HepG2 (cell line): ENCODE results near the gene EGLN1. TPM values are rescaled to one million over a fixed set of nuclear protein-coding genes. Genes with fewer than 3 reads are reported as not detected.

ENCODE experiments used
- ATRX ChIP-seq: sonication (generic); formaldehyde crosslinking; IDR thresholded peaks from 2 replicates; pipeline ENCODE4 v1.4.0; 2020; ENCODE audit warnings: missing genetic modification reagents, borderline replicate concordance
- HNRNPUL1 ChIP-seq: fragments of 200-400 bp; formaldehyde crosslinking; IDR thresholded peaks from 2 replicates; pipeline ENCODE4 v1.6.1; 2017; ENCODE audit warnings: low read depth, mild to moderate bottlenecking, low read length, moderate library complexity
- JARID2 ChIP-seq: sonication (generic); formaldehyde crosslinking; IDR thresholded peaks from 2 replicates; pipeline ENCODE4 v1.8.1; 2023; ENCODE audit warnings: missing genetic modification reagents, inconsistent platforms; ENCODE audit not compliant: insufficient replicate concordance
- KMT2A ChIP-seq: sonication (generic); formaldehyde crosslinking; IDR thresholded peaks from 2 replicates; pipeline ENCODE4 v1.4.0; 2020; ENCODE audit warnings: missing genetic modification reagents
- MED13 ChIP-seq: sonication (generic); formaldehyde crosslinking; IDR thresholded peaks from 2 replicates; pipeline ENCODE4 v1.5.0; 2020; ENCODE audit warnings: missing genetic modification reagents
- NAIF1 ChIP-seq: sonication (generic); formaldehyde crosslinking; IDR thresholded peaks from 2 replicates; pipeline ENCODE4 v1.5.0; 2020; ENCODE audit warnings: mild to moderate bottlenecking, missing genetic modification reagents, borderline replicate concordance
- NFATC3 ChIP-seq: sonication (generic); formaldehyde crosslinking; IDR thresholded peaks from 2 replicates; pipeline ENCODE4 v1.5.1; 2020; ENCODE audit warnings: mild to moderate bottlenecking, missing genetic modification reagents
- NFIC ChIP-seq: IDR thresholded peaks from 2 replicates; pipeline ENCODE4 v1.6.1; 2012; ENCODE audit warnings: mild to moderate bottlenecking, low read length, inconsistent platforms
- SAP130 ChIP-seq: IDR thresholded peaks from 2 replicates; pipeline ENCODE4 v1.6.1; 2016; ENCODE audit warnings: low read depth
- SIN3A ChIP-seq: IDR thresholded peaks from 2 replicates; pipeline ENCODE4 v1.6.1; 2011; ENCODE audit warnings: low read depth, mild to moderate bottlenecking, control low read depth, low read length, borderline replicate concordance
- TBP ChIP-seq: sonication (generic); formaldehyde crosslinking; IDR thresholded peaks from 2 replicates; pipeline ENCODE4 v1.5.0; 2020; ENCODE audit warnings: missing genetic modification reagents
- TCF7 ChIP-seq: sonication (generic); IDR thresholded peaks from 2 replicates; pipeline ENCODE4 v1.6.1; 2016; ENCODE audit warnings: antibody characterized with exemption, low read depth
- TSC22D2 ChIP-seq: sonication (generic); formaldehyde crosslinking; IDR thresholded peaks from 2 replicates; pipeline ENCODE4 v1.5.1; 2020; ENCODE audit warnings: missing genetic modification reagents, mild to moderate bottlenecking, borderline replicate concordance
- YY1 ChIP-seq: IDR thresholded peaks from 2 replicates; pipeline ENCODE4 v1.6.1; 2011; ENCODE audit warnings: low read length, low read depth, moderate library complexity, mild to moderate bottlenecking; ENCODE audit not compliant: insufficient read depth, insufficient replicate concordance
- ZFX ChIP-seq: sonication (generic); formaldehyde crosslinking; IDR thresholded peaks from 2 replicates; pipeline ENCODE4 v1.4.0; 2020; ENCODE audit warnings: mild to moderate bottlenecking, low read depth, missing genetic modification reagents, moderate library complexity
- ZIK1 ChIP-seq: sonication (generic); formaldehyde crosslinking; IDR thresholded peaks from 2 replicates; pipeline ENCODE4 v1.5.0; 2020; ENCODE audit warnings: mild to moderate bottlenecking, low read depth, missing genetic modification reagents, borderline replicate concordance
- ZNF329 ChIP-seq: sonication (generic); formaldehyde crosslinking; IDR thresholded peaks from 2 replicates; pipeline ENCODE4 v1.9.0; 2021; ENCODE audit warnings: low read depth, mild to moderate bottlenecking, missing genetic modification reagents
- ZNF451 ChIP-seq: sonication (generic); formaldehyde crosslinking; IDR thresholded peaks from 2 replicates; pipeline ENCODE4 v1.5.0; 2020; ENCODE audit warnings: mild to moderate bottlenecking, missing genetic modification reagents
- ZNF546 ChIP-seq: sonication (generic); formaldehyde crosslinking; conservative IDR thresholded peaks from 2 replicates; pipeline ENCODE4 v1.8.1; 2023; ENCODE audit warnings: mild to moderate bottlenecking, missing genetic modification reagents
- ZNF747 ChIP-seq: sonication (generic); formaldehyde crosslinking; IDR thresholded peaks from 2 replicates; pipeline ENCODE4 v1.8.1; 2023; ENCODE audit warnings: missing genetic modification reagents, mild to moderate bottlenecking, borderline replicate concordance
- ZNF790 ChIP-seq: sonication (generic); formaldehyde crosslinking; IDR thresholded peaks from 2 replicates; pipeline ENCODE4 v1.8.0; 2022; ENCODE audit warnings: missing genetic modification reagents, mild to moderate bottlenecking, borderline replicate concordance
- polyA plus RNA-seq, 8 experiments: library from polyadenylated mRNA; depleted of rRNA in 3 of 8; stranded (reverse) in 7 of 8; unstranded in 1 of 8; fragments of >200 nt; fragmentation: Illumina TruSeq in 4 of 8; extraction: Trizol in 4 of 8; gene quantifications; 2 replicates each; pipeline versions ENCODE4 v1.2.1 to v1.2.3, GENCODE V29; 2011 to 2016; ENCODE audit warnings: low read depth in 4 of 8, missing spikeins in 1 of 8, mixed read lengths in 1 of 8; ENCODE audit not compliant: insufficient read depth in 1 of 8
- total RNA-seq, 5 experiments: library from RNA; depleted of rRNA; stranded (reverse); fragments of >200 nt; fragmentation: Illumina TruSeq; extraction: Trizol; gene quantifications; 2 replicates each; pipeline ENCODE4 v1.2.3, GENCODE V29; 2016; ENCODE audit warnings: low read depth in 1 of 5
- TF ChIP-seq, protein P1 (sequence below), 2 experiments: fragments of 450-650 bp in 1 of 2; sonication (generic) in 1 of 2; formaldehyde crosslinking; IDR thresholded peaks; 2 replicates each; pipeline versions ENCODE4 v1.5.0 to v1.8.0; 2020 to 2022; ENCODE audit warnings: mild to moderate bottlenecking in 1 of 2, missing genetic modification reagents in 1 of 2
- TF ChIP-seq, protein P2 (sequence below): sonication (generic); formaldehyde crosslinking; IDR thresholded peaks from 2 replicates; pipeline ENCODE4 v1.5.0; 2020; ENCODE audit warnings: missing genetic modification reagents, mild to moderate bottlenecking, borderline replicate concordance
- TF ChIP-seq, protein P3 (sequence below): sonication (generic); formaldehyde crosslinking; conservative IDR thresholded peaks from 2 replicates; pipeline ENCODE4 v1.4.0; 2020; ENCODE audit warnings: mild to moderate bottlenecking, missing genetic modification reagents, moderate library complexity
- TF ChIP-seq, protein P4 (sequence below): sonication (generic); formaldehyde crosslinking; conservative IDR thresholded peaks from 2 replicates; pipeline ENCODE4 v1.4.0; 2020; ENCODE audit warnings: missing genetic modification reagents

Gene EGLN1
- total and polyA plus RNA-seq, 2 of the 13 experiments (the other 11 are each of a cell fraction or from before 2014, with no cell fraction given), result 34.4 to 44.1 TPM

DNA sequence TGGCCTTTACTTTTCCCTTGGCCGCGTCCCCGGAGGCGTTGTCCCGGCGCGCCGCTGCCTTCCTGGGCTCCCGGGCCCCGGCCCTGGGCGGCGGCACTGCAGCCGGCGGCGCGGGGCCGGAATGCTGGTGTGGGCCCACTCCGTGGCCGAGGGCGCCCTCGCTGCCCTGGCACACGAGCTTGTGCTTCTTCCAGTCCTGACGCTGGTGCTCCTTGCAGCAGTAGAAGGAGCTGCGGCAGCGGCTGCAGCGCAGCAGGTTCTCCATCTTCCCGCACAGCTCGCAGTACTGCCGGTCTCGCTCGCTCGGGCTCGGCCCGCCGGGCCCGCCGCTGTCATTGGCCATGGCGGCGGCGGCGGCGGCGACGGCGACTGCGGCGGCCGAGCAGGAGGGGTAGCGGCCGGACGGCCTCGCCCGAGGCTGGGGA, 529 bp downstream of the EGLN1 start (continued):
- TF ChIP-seq, protein P1, sequence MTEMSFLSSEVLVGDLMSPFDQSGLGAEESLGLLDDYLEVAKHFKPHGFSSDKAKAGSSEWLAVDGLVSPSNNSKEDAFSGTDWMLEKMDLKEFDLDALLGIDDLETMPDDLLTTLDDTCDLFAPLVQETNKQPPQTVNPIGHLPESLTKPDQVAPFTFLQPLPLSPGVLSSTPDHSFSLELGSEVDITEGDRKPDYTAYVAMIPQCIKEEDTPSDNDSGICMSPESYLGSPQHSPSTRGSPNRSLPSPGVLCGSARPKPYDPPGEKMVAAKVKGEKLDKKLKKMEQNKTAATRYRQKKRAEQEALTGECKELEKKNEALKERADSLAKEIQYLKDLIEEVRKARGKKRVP (CRISPR knock-in tag; IDR thresholded peaks at IDR 0.05), result no peak
- no peak for TF ChIP-seq ATRX (CRISPR knock-in tag)
- TF ChIP-seq ZNF747 (CRISPR knock-in tag), result peak; percentile 10; the same call in 1 of the 2 replicates
- peak; percentile 1; the same call in 1 of the 2 replicates for TF ChIP-seq KMT2A
- TF ChIP-seq TSC22D2, result no peak
- 0 out of 2 replicates have a peak, but pooled peaks have one; percentile 14 for TF ChIP-seq ZNF329
- 0 out of 2 replicates have a peak, but pooled peaks have one; percentile 6 for TF ChIP-seq MED13 (CRISPR knock-in tag)
- TF ChIP-seq TCF7, result no peak
- no peak for TF ChIP-seq ZNF790 (CRISPR knock-in tag)
- peak; percentile 26 for TF ChIP-seq YY1
- TF ChIP-seq ZIK1, result peak; percentile 53; the same call in 1 of the 2 replicates
- TF ChIP-seq, protein P2, sequence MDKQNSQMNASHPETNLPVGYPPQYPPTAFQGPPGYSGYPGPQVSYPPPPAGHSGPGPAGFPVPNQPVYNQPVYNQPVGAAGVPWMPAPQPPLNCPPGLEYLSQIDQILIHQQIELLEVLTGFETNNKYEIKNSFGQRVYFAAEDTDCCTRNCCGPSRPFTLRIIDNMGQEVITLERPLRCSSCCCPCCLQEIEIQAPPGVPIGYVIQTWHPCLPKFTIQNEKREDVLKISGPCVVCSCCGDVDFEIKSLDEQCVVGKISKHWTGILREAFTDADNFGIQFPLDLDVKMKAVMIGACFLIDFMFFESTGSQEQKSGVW, result no peak
- TF ChIP-seq, protein P3, sequence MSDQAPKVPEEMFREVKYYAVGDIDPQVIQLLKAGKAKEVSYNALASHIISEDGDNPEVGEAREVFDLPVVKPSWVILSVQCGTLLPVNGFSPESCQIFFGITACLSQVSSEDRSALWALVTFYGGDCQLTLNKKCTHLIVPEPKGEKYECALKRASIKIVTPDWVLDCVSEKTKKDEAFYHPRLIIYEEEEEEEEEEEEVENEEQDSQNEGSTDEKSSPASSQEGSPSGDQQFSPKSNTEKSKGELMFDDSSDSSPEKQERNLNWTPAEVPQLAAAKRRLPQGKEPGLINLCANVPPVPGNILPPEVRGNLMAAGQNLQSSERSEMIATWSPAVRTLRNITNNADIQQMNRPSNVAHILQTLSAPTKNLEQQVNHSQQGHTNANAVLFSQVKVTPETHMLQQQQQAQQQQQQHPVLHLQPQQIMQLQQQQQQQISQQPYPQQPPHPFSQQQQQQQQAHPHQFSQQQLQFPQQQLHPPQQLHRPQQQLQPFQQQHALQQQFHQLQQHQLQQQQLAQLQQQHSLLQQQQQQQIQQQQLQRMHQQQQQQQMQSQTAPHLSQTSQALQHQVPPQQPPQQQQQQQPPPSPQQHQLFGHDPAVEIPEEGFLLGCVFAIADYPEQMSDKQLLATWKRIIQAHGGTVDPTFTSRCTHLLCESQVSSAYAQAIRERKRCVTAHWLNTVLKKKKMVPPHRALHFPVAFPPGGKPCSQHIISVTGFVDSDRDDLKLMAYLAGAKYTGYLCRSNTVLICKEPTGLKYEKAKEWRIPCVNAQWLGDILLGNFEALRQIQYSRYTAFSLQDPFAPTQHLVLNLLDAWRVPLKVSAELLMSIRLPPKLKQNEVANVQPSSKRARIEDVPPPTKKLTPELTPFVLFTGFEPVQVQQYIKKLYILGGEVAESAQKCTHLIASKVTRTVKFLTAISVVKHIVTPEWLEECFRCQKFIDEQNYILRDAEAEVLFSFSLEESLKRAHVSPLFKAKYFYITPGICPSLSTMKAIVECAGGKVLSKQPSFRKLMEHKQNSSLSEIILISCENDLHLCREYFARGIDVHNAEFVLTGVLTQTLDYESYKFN, result no peak
- peak; percentile 14; the same call in 1 of the 2 replicates for TF ChIP-seq SAP130 (CRISPR knock-in tag)
- peak; percentile 4 for TF ChIP-seq ZFX
- TF ChIP-seq ZNF451 (CRISPR knock-in tag), result no peak; the same call in 1 of the 2 replicates
- TF ChIP-seq NFATC3, result no peak
- TF ChIP-seq NFIC, result no peak
- TF ChIP-seq SIN3A, result peak; percentile 10; the same call in 1 of the 2 replicates
- no peak for TF ChIP-seq HNRNPUL1
- TF ChIP-seq JARID2, result no peak
- TF ChIP-seq, protein P4, sequence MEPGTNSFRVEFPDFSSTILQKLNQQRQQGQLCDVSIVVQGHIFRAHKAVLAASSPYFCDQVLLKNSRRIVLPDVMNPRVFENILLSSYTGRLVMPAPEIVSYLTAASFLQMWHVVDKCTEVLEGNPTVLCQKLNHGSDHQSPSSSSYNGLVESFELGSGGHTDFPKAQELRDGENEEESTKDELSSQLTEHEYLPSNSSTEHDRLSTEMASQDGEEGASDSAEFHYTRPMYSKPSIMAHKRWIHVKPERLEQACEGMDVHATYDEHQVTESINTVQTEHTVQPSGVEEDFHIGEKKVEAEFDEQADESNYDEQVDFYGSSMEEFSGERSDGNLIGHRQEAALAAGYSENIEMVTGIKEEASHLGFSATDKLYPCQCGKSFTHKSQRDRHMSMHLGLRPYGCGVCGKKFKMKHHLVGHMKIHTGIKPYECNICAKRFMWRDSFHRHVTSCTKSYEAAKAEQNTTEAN (CRISPR knock-in tag), result 0 out of 2 replicates have a peak, but pooled peaks have one; percentile 26
- TF ChIP-seq TBP (CRISPR knock-in tag), result no peak
- peak; percentile 63; the same call in 1 of the 2 replicates for TF ChIP-seq ZNF546 (CRISPR knock-in tag)
- no peak for TF ChIP-seq NAIF1
